Liver (tissue), 3 donors: ENCODE results near the gene TMEM238L.

Experiments
- ATF3 ChIP-seq: IDR thresholded peaks from 2 replicates; pipeline ENCODE4 v1.6.1; 2016; ENCODE audit warnings: antibody characterized with exemption
- EGR1 ChIP-seq, 2 donors: IDR thresholded peaks; 2 replicates each; pipeline ENCODE4 v1.6.1; 2016 to 2018; ENCODE audit warnings: antibody characterized with exemption in 2 of 2, low read depth in 2 of 2
- GABPA ChIP-seq, 2 donors: IDR thresholded peaks in 1 of 2; conservative IDR thresholded peaks in 1 of 2; 2 replicates each; pipeline ENCODE4 v1.6.1; 2016; ENCODE audit warnings: antibody characterized with exemption in 2 of 2, mild to moderate bottlenecking in 1 of 2, moderate library complexity in 1 of 2
- JUND ChIP-seq, 2 donors: IDR thresholded peaks; 2 replicates each; pipeline ENCODE4 v1.6.1; 2016; ENCODE audit warnings: antibody characterized with exemption in 2 of 2
- RAD21 ChIP-seq, 2 donors: IDR thresholded peaks; 2 replicates each; pipeline ENCODE4 v1.6.1; 2016; ENCODE audit warnings: antibody characterized with exemption in 2 of 2, mild to moderate bottlenecking in 2 of 2
- REST ChIP-seq: IDR thresholded peaks from 2 replicates; pipeline ENCODE4 v1.6.1; 2016; ENCODE audit warnings: antibody characterized with exemption, mild to moderate bottlenecking
- RXRA ChIP-seq, 2 donors: IDR thresholded peaks; 2 replicates each; pipeline ENCODE4 v1.6.1; 2017 to 2018; ENCODE audit warnings: antibody characterized with exemption in 2 of 2, mild to moderate bottlenecking in 1 of 2
- YY1 ChIP-seq: IDR thresholded peaks from 2 replicates; pipeline ENCODE4 v1.6.1; 2016; ENCODE audit warnings: antibody characterized with exemption, mild to moderate bottlenecking
- TF ChIP-seq, protein P1 (sequence below): fragments of 150-350 bp; IDR thresholded peaks from 2 replicates; pipeline ENCODE4 v1.5.1; 2017; ENCODE audit warnings: improper control_type of control experiment, low read depth, low read length; ENCODE audit not compliant: missing input control
- TF ChIP-seq, protein P2 (sequence below): IDR thresholded peaks from 2 replicates; pipeline ENCODE4 v1.6.1; 2016; ENCODE audit warnings: antibody characterized with exemption
- donor health status: healthy.
- donor health status: healthy.

DNA sequence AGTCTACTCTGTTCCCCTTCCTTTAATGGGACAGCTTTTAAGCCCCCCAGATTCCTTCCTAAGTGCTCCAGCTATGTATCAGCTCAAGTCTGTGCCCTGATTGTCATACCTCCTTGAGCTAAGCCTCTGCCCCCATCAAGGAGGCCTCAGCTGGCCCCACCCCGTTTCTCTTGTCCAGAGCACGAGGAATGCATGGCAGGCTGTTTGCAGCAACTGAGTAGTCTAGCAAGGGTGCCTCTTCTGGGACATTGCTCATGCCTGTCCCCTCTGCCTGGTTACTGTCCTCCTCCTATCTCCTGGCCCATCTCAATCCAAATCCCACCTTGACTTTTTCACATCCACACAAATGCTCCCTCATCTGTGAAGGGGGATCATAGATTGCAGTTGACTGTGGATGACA, 46.3 kb downstream of the TMEM238L start:
- TF ChIP-seq REST = no peak
- TF ChIP-seq, protein P1, sequence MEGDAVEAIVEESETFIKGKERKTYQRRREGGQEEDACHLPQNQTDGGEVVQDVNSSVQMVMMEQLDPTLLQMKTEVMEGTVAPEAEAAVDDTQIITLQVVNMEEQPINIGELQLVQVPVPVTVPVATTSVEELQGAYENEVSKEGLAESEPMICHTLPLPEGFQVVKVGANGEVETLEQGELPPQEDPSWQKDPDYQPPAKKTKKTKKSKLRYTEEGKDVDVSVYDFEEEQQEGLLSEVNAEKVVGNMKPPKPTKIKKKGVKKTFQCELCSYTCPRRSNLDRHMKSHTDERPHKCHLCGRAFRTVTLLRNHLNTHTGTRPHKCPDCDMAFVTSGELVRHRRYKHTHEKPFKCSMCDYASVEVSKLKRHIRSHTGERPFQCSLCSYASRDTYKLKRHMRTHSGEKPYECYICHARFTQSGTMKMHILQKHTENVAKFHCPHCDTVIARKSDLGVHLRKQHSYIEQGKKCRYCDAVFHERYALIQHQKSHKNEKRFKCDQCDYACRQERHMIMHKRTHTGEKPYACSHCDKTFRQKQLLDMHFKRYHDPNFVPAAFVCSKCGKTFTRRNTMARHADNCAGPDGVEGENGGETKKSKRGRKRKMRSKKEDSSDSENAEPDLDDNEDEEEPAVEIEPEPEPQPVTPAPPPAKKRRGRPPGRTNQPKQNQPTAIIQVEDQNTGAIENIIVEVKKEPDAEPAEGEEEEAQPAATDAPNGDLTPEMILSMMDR = no peak
- no peak for TF ChIP-seq ATF3
- TF ChIP-seq EGR1 (IDR thresholded peaks at IDR 0.05; ENCODE audit: low read depth in 2 of 2) = no peak
- no peak for TF ChIP-seq YY1
- TF ChIP-seq RXRA (IDR thresholded peaks at IDR 0.05) = no peak
- TF ChIP-seq, protein P2, sequence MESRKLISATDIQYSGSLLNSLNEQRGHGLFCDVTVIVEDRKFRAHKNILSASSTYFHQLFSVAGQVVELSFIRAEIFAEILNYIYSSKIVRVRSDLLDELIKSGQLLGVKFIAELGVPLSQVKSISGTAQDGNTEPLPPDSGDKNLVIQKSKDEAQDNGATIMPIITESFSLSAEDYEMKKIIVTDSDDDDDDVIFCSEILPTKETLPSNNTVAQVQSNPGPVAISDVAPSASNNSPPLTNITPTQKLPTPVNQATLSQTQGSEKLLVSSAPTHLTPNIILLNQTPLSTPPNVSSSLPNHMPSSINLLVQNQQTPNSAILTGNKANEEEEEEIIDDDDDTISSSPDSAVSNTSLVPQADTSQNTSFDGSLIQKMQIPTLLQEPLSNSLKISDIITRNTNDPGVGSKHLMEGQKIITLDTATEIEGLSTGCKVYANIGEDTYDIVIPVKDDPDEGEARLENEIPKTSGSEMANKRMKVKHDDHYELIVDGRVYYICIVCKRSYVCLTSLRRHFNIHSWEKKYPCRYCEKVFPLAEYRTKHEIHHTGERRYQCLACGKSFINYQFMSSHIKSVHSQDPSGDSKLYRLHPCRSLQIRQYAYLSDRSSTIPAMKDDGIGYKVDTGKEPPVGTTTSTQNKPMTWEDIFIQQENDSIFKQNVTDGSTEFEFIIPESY = no peak
- TF ChIP-seq GABPA (IDR thresholded peaks at IDR 0.05 in 1 of 2, conservative IDR thresholded peaks at IDR 0.05 in 1 of 2) = no peak
- no peak for TF ChIP-seq JUND (IDR thresholded peaks at IDR 0.05)
- no peak for TF ChIP-seq RAD21 (IDR thresholded peaks at IDR 0.05)
